Amygdala (tissue), 56 donors: ENCODE results near the gene ZDHHC19.
"Not testable (repeated sequence)": the region's sequence is repeated elsewhere in the genome, so short reads cannot be mapped to it uniquely, and the experiment has no call there.

Experiments
- DNase-seq, 56 donors: peaks; one replicate each; lab custom pipeline; 2025; lab: John Stamatoyannopoulos, UW

ZDHHC19 gene

GRCh38 chr3:196210673-196211556 is at the start of gene ZDHHC19:
Gene ZDHHC19 (minus strand): TSS chr3:196211400. CDS start chr3:196211315, 85 bp downstream.
- DNase-seq = no peak

- no peak for DNase-seq
These were observed 49.6 kb upstream of the ZDHHC19 start for GRCh38 chr3:196260784-196261183.

- DNase-seq = no peak
These were observed 44.6 kb upstream of the ZDHHC19 start for GRCh38 chr3:196255776-196256175.

- DNase-seq = no peak
These were observed 43.4 kb upstream of the ZDHHC19 start for GRCh38 chr3:196254376-196255283.

- no peak for DNase-seq
These were observed 40.7 kb upstream of the ZDHHC19 start for GRCh38 chr3:196251918-196252317.

- DNase-seq = no peak
These were observed 35.6 kb upstream of the ZDHHC19 start for GRCh38 chr3:196246612-196247308.

- DNase-seq = not testable (repeated sequence)
These were observed 33.0 kb upstream of the ZDHHC19 start for GRCh38 chr3:196244166-196244565.

- no peak for DNase-seq
These were observed 30.5 kb upstream of the ZDHHC19 start for GRCh38 chr3:196241704-196242103.

- no peak for DNase-seq
These were observed 29.2 kb upstream of the ZDHHC19 start for GRCh38 chr3:196240424-196240823.

- DNase-seq = no peak
These were observed 27.7 kb upstream of the ZDHHC19 start for GRCh38 chr3:196238612-196239560.

- DNase-seq = no peak
These were observed 26.0 kb upstream of the ZDHHC19 start for GRCh38 chr3:196237203-196237602.

GRCh38 chr3:196236223-196236622 is 25.0 kb upstream of the ZDHHC19 start:
- DNase-seq = no peak

- no peak for DNase-seq
These were observed 24.4 kb upstream of the ZDHHC19 start for GRCh38 chr3:196235452-196236122.

GRCh38 chr3:196232882-196233251 is 21.7 kb upstream of the ZDHHC19 start:
- no peak for DNase-seq

- DNase-seq = no peak
These were observed 21.1 kb upstream of the ZDHHC19 start for GRCh38 chr3:196232154-196232881.

GRCh38 chr3:196227629-196228493 is 16.7 kb upstream of the ZDHHC19 start:
- DNase-seq = no peak

- peak in 1 of 56 donors; percentile 11 for DNase-seq
These were observed 15.9 kb upstream of the ZDHHC19 start for GRCh38 chr3:196227121-196227561.
